ENCODE measurements around the gene RGS17.

Gene RGS17

DNA sequence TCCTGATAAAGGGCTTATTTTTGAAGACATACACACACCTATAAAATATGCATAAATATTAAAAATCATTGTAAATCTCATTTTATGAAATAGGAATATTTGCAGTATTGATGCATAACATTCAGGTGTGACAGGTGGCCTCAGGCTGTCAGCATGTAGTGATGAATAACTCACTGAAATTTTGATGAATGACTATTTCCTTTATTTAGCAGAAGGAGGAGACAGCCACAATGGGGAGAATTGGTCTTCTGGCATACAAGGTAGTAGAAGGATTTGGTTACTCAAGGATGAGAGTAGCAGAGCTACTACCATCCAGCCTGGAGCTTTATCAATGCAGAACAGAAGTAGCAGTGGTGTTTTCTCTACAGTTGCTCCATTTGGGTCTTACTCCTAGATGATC is 47.2 kb downstream of the RGS17 start:
- DNase-seq = no peak

DNA sequence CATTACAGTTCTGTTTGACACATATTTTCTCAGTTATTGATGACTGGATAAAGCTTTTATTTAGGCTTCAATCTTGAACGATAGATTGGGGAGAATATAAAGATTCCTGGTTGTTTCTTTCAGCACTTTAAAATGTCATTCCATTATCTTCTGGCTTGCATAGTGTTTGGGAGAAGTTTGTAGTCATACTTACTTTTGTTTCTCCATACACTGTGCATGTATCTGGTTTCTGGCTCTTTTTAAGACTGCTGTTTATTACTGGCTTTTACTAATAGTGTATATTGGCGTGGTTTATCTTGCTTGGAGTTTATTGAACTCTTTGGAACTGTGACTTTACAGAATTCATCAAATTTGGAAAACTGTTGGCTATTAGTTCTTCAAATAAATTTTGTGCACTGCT is 49.2 kb downstream of the RGS17 start:
- DNase-seq = no peak

- no peak for DNase-seq
These were observed 54.7 kb downstream of the RGS17 start for GRCh38 chr6:153076431-153076830.

GRCh38 chr6:153074761-153075160 is 56.3 kb downstream of the RGS17 start:
- no peak for DNase-seq

- no peak for DNase-seq
These were observed 57.2 kb downstream of the RGS17 start for GRCh38 chr6:153073841-153074240.

- DNase-seq = no peak
These were observed 60.3 kb downstream of the RGS17 start for GRCh38 chr6:153070756-153071155.

DNA sequence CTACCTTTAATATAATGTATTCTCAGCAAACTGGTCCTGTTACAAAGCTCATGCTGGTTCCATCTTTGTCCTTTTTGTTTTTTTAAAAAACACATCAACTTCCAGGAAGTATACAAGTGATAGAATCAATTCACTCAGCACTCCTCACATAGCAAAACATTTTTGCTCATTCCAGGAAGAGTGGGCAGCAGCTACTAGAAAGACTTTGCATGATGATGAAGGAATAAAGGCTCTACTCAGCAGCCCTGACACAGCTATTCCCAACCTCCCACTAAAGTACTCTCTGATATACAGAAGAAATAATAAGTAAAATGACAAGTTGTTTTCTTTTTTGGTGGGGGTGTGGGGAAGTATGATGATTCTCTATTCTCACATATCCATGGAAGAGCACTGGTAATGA is 61.2 kb downstream of the RGS17 start:
- no peak for DNase-seq

GRCh38 chr6:153065222-153065621 is 65.9 kb downstream of the RGS17 start:
- no peak for DNase-seq

GRCh38 chr6:153063936-153064335 is 67.1 kb downstream of the RGS17 start:
- DNase-seq = no peak

- DNase-seq = no peak
These were observed 68.6 kb downstream of the RGS17 start for GRCh38 chr6:153062516-153062915.

GRCh38 chr6:153059757-153060156 is 71.3 kb downstream of the RGS17 start:
- DNase-seq = no peak

DNA sequence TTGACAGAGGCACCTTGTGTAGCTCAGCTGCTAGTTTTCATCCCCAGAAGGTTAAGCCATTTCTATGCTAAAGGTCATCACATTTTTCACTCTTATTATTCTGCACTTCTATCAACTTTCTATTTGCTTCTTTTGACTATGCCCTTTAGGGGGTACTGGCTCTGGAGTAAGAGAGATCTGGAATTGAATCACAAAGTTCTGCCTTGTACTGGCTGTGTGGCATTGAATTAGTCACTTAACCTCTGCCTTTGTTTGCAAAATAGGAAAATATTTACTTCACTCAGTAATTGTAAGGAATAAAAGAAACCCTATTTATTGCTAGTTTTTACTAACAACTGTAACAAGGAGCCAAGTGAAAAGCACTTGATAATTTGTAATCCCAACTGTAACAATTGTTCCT is 71.8 kb downstream of the RGS17 start:
- no peak for DNase-seq

DNA sequence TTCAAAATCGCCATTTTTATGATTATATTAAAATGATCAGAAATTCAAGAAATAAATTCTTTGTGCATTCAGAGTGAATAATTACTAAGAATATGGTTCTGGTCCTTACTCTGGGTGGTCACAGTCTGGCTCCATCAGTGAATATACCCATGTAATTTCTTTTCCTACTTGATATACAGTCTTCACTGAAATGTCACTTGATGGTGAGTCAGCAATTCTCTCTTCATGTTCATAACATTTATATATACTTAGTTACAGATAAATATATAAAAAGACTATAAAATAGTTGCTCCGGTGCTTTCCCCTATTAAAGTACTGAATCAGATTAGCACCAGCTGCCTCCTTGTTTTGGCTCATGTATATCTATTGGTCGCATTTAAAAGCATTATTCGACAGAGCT is 72.2 kb downstream of the RGS17 start:
- no peak for DNase-seq

GRCh38 chr6:153058291-153058690 is 72.8 kb downstream of the RGS17 start:
- no peak for DNase-seq

DNA sequence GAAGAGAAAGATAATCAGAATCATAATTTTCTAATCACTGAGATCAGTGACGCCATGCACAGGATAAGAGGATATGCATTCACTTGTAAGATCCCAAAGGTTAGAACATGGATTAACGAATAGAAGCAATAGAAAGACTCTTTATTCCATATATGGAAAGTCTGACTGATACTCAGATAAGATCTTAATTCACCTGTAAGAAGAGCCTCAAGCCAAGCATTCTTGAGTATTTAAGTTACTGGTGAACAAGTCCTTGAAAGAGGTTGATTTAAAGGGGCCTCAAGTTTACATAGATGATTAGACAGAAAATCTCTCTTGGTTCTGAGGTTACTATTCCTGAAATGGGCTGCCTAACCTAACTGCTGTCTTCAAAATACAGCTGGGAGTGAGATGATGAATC is 74.8 kb downstream of the RGS17 start:
- DNase-seq = no peak

DNA sequence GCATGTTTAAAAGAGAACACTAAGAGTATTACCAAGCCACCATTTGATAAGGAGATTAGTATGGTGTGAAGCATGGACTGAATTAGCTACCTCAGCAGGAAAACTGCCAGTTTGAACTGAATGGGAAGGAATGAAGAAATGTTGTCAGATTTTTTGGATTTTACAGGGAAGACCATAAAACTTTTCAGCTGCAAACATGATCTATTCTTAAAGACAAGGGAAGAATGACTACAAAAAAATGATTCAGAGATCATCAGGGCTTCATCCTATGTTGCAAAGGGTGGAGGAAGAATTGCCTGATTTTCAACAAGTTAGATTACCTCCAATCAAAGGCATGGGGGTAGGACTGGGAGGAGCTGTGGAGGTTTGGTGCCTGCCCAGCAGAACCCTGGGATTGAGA is 79.3 kb downstream of the RGS17 start:
- no peak for DNase-seq

DNA sequence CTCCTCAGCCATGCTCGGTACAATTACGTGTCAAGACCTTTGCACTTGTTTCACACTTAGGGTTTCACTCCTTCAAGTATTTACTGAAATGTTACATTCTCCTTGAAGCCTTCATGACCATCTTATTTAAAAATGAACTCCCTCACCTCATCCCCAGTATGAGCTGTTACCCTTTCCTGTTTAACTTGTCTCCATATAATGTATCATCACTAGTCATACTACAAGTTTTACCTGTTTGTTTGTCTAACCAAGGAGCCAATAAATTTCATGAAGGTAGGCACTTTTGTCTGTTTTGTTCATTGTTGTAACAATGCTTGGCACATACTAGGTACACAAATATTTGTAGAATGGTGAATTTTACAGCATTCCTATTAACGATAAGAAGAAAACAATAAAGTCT is 82.5 kb downstream of the RGS17 start:
- DNase-seq = no peak

DNA sequence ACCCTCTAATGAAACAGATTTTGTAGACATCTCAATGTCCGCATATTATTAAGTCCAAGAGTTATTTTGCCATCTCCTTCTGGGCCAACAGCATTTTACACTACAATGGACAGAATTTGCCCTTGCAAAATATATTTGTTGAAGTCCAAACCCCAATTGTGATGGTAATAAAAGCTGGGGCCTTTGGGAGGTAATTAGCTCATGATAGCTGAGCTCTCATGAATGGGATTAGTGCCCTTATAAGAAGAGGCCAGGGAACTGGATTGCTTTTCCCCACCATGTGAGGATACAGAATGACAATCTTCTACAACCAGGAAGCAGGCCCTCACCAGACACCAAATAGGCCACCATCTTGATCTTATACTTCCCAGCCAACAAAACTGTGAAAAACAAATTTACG is 83.7 kb downstream of the RGS17 start:
- DNase-seq = no peak

- no peak for DNase-seq
These were observed 85.8 kb downstream of the RGS17 start for GRCh38 chr6:153045271-153045670.

- DNase-seq = no peak
These were observed 86.8 kb downstream of the RGS17 start for GRCh38 chr6:153044295-153044694.

DNA sequence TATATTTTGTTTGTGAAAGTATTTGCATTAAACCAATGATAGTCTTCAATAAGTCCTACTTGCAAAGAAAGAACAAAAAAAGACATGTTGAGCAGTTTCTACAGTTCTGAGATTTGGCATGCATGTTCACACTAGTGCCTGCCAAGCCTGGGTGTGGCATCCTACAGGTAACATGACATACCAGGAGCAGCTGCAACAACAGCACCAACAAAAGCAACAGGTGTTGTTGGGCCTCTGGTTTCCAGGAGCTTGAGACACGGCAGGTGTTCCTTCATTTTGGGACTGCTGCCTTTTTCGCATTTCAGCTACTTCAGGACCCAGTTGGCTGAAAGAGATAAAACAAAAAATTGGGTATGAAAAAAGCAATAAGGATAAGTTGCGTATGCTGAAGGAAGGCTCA is 87.4 kb downstream of the RGS17 start:
- no peak for DNase-seq

GRCh38 chr6:153038378-153039057 is 92.6 kb downstream of the RGS17 start:
- no peak for DNase-seq

- no peak for DNase-seq
These were observed 96.9 kb downstream of the RGS17 start for GRCh38 chr6:153034139-153034538.

- no peak for DNase-seq
These were observed 98.7 kb downstream of the RGS17 start for GRCh38 chr6:153032255-153032882.

Data from right kidney (tissue), 1 donor.